Trophoblast cell (in vitro differentiated cells and primary cell): ENCODE data around the gene CDK18.

ENCODE experiments used
- DNase-seq, 2 donors: peaks; one replicate each; pipeline ENCODE4 v3.0.0-alpha.2; 2016
- H2AFZ ChIP-seq: 2 replicates; pipeline ENCODE4 v1.6.1; 2013; ENCODE audit warnings: low read length, moderate library complexity, mild to moderate bottlenecking; ENCODE audit not compliant: insufficient read depth, poor library complexity
- H2AK5ac ChIP-seq: 2 replicates; pipeline ENCODE4 v1.6.1; 2013; ENCODE audit warnings: mild to moderate bottlenecking, low read length
- H2BK120ac ChIP-seq: 2 replicates; pipeline ENCODE4 v1.6.1; 2013; ENCODE audit warnings: low read length, mild to moderate bottlenecking, moderate library complexity; ENCODE audit not compliant: insufficient read depth, poor library complexity
- H2BK12ac ChIP-seq: 2 replicates; pipeline ENCODE4 v1.6.1; 2013; ENCODE audit warnings: mild to moderate bottlenecking, low read length, moderate library complexity
- H2BK5ac ChIP-seq: 2 replicates; pipeline ENCODE4 v1.6.1; 2013; ENCODE audit warnings: low read length, low read depth, moderate library complexity, mild to moderate bottlenecking; ENCODE audit not compliant: poor library complexity
- H3K14ac ChIP-seq: 2 replicates; pipeline ENCODE4 v1.6.1; 2013; ENCODE audit warnings: mild to moderate bottlenecking, low read length
- H3K18ac ChIP-seq: 2 replicates; pipeline ENCODE4 v1.6.1; 2013; ENCODE audit warnings: mild to moderate bottlenecking, low read length
- H3K23ac ChIP-seq: 2 replicates; pipeline ENCODE4 v1.6.1; 2013; ENCODE audit warnings: low read length
- H3K27ac ChIP-seq: 2 replicates; pipeline ENCODE4 v1.5.1; 2013; ENCODE audit warnings: low read depth, mild to moderate bottlenecking, inconsistent platforms, low read length, moderate library complexity
- H3K27me3 ChIP-seq: 2 replicates; pipeline ENCODE4 v1.6.1; 2013; ENCODE audit warnings: inconsistent platforms, mild to moderate bottlenecking, low read length, moderate library complexity; ENCODE audit not compliant: insufficient read depth
- H3K36me3 ChIP-seq, 2 experiments: 1 replicate in 1 of 2; 2 replicates in 1 of 2; pipeline ENCODE4 v1.6.1; 2013; ENCODE audit warnings: low read length in 2 of 2, mild to moderate bottlenecking in 2 of 2, moderate library complexity in 1 of 2; ENCODE audit not compliant: insufficient read depth in 2 of 2, control insufficient read depth in 1 of 2
- H3K4ac ChIP-seq: 2 replicates; pipeline ENCODE4 v1.6.1; 2013; ENCODE audit warnings: low read depth, mild to moderate bottlenecking, low read length, moderate library complexity
- H3K4me1 ChIP-seq, 2 experiments: 1 replicate in 1 of 2; 2 replicates in 1 of 2; pipeline ENCODE4 v1.6.1; 2013; ENCODE audit warnings: low read length in 2 of 2, mild to moderate bottlenecking in 2 of 2, moderate library complexity in 1 of 2; ENCODE audit not compliant: insufficient read depth in 2 of 2, control insufficient read depth in 1 of 2
- H3K4me2 ChIP-seq: 2 replicates; pipeline ENCODE4 v1.6.1; 2013; ENCODE audit warnings: inconsistent platforms, mild to moderate bottlenecking, low read length, moderate library complexity
- H3K4me3 ChIP-seq: 2 replicates; pipeline ENCODE4 v1.5.1; 2013; ENCODE audit warnings: mild to moderate bottlenecking, low read depth, low read length, inconsistent platforms
- H3K79me1 ChIP-seq: one replicate; pipeline ENCODE4 v1.6.1; 2013; ENCODE audit warnings: low read length
- H3K79me2 ChIP-seq: 2 replicates; pipeline ENCODE4 v1.6.1; 2013; ENCODE audit warnings: low read length, mild to moderate bottlenecking; ENCODE audit not compliant: control insufficient read depth, insufficient read depth, poor library complexity
- H3K9ac ChIP-seq: 2 replicates; pipeline ENCODE4 v1.6.1; 2013; ENCODE audit warnings: mild to moderate bottlenecking, low read length
- H3K9me3 ChIP-seq: 2 replicates; pipeline ENCODE4 v1.6.1; 2013; ENCODE audit warnings: low read depth, mild to moderate bottlenecking, control low read depth, inconsistent platforms, low read length; ENCODE audit not compliant: insufficient read depth
- H4K12ac ChIP-seq: 2 replicates; pipeline ENCODE4 v1.6.1; 2013; ENCODE audit warnings: low read depth, mild to moderate bottlenecking, low read length, moderate library complexity
- H4K8ac ChIP-seq: 2 replicates; pipeline ENCODE4 v1.6.1; 2013; ENCODE audit warnings: low read depth, mild to moderate bottlenecking, low read length, moderate library complexity
- H4K91ac ChIP-seq: one replicate; pipeline ENCODE4 v1.6.1; 2013; ENCODE audit warnings: low read depth, mild to moderate bottlenecking, low read length, moderate library complexity
- WGBS: extraction: QIAGEN DNeasy Blood & Tissue Kit; methylation state at CpG from one replicate; pipeline ENCODE4 v1.1.7; 2013; ENCODE audit warnings: missing lambda C conversion rate; ENCODE audit not compliant: insufficient read length, insufficient coverage; ENCODE audit errors: extremely low coverage; 5-methylcytosine and 5-hydroxymethylcytosine counted together

Gene CDK18

GRCh38 chr1:205456868-205457745 is 47.4 kb upstream of the CDK18 start:
- WGBS: no CpG with 5 or more reads among the region's 74 CpGs
- no peak overlapping the region for H3K23ac ChIP-seq
- peak overlapping the region; percentile 13 for H3K4me3 ChIP-seq
- H2BK12ac ChIP-seq: no peak overlapping the region
- H3K18ac ChIP-seq: no peak overlapping the region
- no peak overlapping the region for H4K91ac ChIP-seq
- no peak overlapping the region for H3K27ac ChIP-seq
- no peak overlapping the region for H4K12ac ChIP-seq
- H4K8ac ChIP-seq: no peak overlapping the region
- H2BK5ac ChIP-seq: no peak overlapping the region
- H3K79me1 ChIP-seq: no peaks in the 10 kb centered on the region
- peaks cover 18% of the 10 kb centered on the region for H3K27me3 ChIP-seq
- peak in 1 of 2 donors; percentile 40 for DNase-seq
- H3K4me2 ChIP-seq: peak overlapping the region; percentile 83
- H2BK120ac ChIP-seq: no peak overlapping the region
- H3K14ac ChIP-seq: no peak overlapping the region
- no peaks in the 10 kb centered on the region for H3K9me3 ChIP-seq
- no peak overlapping the region for H3K4ac ChIP-seq
- H2AFZ ChIP-seq: no peak overlapping the region
- no peaks in the 10 kb centered on the region for H3K79me2 ChIP-seq
- H2AK5ac ChIP-seq: no peak overlapping the region
- no peaks in the 10 kb centered on the region for H3K36me3 ChIP-seq
- H3K9ac ChIP-seq: no peak overlapping the region
- H3K4me1 ChIP-seq: peaks cover 10 to 18% of the 10 kb centered on the region in 2 experiments

- WGBS: no CpG with 5 or more reads among the region's 6 CpGs
Measured at GRCh38 chr1:205458777-205459566, 45.5 kb upstream of the CDK18 start.

DNA sequence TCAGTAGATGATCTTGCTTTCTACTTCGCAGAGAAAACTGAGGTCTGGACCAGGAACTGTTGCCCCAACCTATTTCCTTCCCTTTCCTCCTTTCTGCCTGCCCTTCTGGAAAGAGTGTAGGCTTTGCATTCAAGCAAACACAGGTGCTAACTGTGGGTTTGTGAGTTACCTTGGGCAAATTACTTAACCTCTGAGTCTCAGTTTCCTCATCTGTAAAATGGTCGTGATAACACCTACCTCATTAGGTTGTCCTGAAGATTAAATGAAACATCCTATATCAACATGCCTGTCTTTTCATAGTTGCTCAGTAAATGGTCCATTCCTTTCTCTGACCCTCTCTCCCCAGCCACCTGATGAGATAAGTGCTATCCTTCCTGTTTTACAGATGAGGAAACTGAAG is 39.1 kb upstream of the CDK18 start:
- no peak overlapping the region for H2BK12ac ChIP-seq
- H2AFZ ChIP-seq: no peak overlapping the region
- WGBS: no CpG with 5 or more reads among the region's 2 CpGs
- no peaks in the 10 kb centered on the region for H3K9me3 ChIP-seq
- no peak overlapping the region for H2BK120ac ChIP-seq
- H3K18ac ChIP-seq: no peak overlapping the region
- no peaks in the 10 kb centered on the region for H3K27me3 ChIP-seq
- no peak overlapping the region for H2BK5ac ChIP-seq
- H3K23ac ChIP-seq: no peak overlapping the region
- H4K8ac ChIP-seq: no peak overlapping the region
- H3K4me1 ChIP-seq: no peaks in the 10 kb centered on the region
- no peak overlapping the region for H2AK5ac ChIP-seq
- no peaks in the 10 kb centered on the region for H3K36me3 ChIP-seq
- H4K91ac ChIP-seq: no peak overlapping the region
- no peak overlapping the region for H3K4ac ChIP-seq
- H3K14ac ChIP-seq: no peak overlapping the region
- H3K9ac ChIP-seq: no peak overlapping the region
- no peak overlapping the region for H4K12ac ChIP-seq
- H3K79me1 ChIP-seq: no peaks in the 10 kb centered on the region
- H3K4me2 ChIP-seq: no peak overlapping the region
- H3K27ac ChIP-seq: no peak overlapping the region
- no peaks in the 10 kb centered on the region for H3K79me2 ChIP-seq
- no peak for DNase-seq
- no peak overlapping the region for H3K4me3 ChIP-seq

More at GRCh38 chr1:205458777-205459566, 45.5 kb upstream of the CDK18 start:
- Histone ChIP-seq H4K91ac (no peak overlapping the region), H2BK5ac (no peak overlapping the region), H4K12ac (no peak overlapping the region), H3K14ac (no peak overlapping the region), H3K9ac (no peak overlapping the region), H3K79me1 (no peaks in the 10 kb centered on the region), H3K9me3 (no peaks in the 10 kb centered on the region), H3K27me3 (peaks cover 18% of the 10 kb centered on the region), H3K4me1 (peaks cover 10 to 17% of the 10 kb centered on the region in 2 experiments), H2AK5ac (no peak overlapping the region), H3K4me3 (no peak overlapping the region), H3K18ac (no peak overlapping the region), H3K23ac (no peak overlapping the region), H2BK12ac (no peak overlapping the region), H3K4ac (no peak overlapping the region), H2BK120ac (no peak overlapping the region), H4K8ac (no peak overlapping the region), H3K36me3 (no peaks in the 10 kb centered on the region), H3K79me2 (no peaks in the 10 kb centered on the region), H3K27ac (no peak overlapping the region), H3K4me2 (no peak overlapping the region), H2AFZ (no peak overlapping the region)
- peak; percentile 24 to 64 for DNase-seq

- Histone ChIP-seq H3K9me3 (no peaks in the 10 kb centered on the region), H3K18ac (no peak overlapping the region), H3K14ac (no peak overlapping the region), H4K8ac (no peak overlapping the region), H3K4me3 (no peak overlapping the region), H2BK5ac (no peak overlapping the region), H2BK12ac (no peak overlapping the region), H2BK120ac (no peak overlapping the region), H3K4ac (no peak overlapping the region), H3K23ac (no peak overlapping the region), H3K27me3 (no peaks in the 10 kb centered on the region), H3K4me2 (no peak overlapping the region), H2AK5ac (no peak overlapping the region), H3K27ac (no peak overlapping the region), H3K79me2 (no peaks in the 10 kb centered on the region), H3K9ac (no peak overlapping the region), H3K79me1 (no peaks in the 10 kb centered on the region), H2AFZ (no peak overlapping the region), H4K12ac (no peak overlapping the region), H3K36me3 (no peaks in the 10 kb centered on the region), H3K4me1 (no peaks in the 10 kb centered on the region), H4K91ac (no peak overlapping the region)
- DNase-seq: no peak
- no CpG with 5 or more reads among the region's 7 CpGs for WGBS
Measured at GRCh38 chr1:205466595-205467220, 37.8 kb upstream of the CDK18 start.
